ENCODE measurements around the gene PLCD3. TPM values are rescaled to one million over a fixed set of nuclear protein-coding genes. Genes with fewer than 3 reads are reported as not detected.

Gene PLCD3
- polyA plus RNA-seq, 1 donor: 13.7 TPM

DNA sequence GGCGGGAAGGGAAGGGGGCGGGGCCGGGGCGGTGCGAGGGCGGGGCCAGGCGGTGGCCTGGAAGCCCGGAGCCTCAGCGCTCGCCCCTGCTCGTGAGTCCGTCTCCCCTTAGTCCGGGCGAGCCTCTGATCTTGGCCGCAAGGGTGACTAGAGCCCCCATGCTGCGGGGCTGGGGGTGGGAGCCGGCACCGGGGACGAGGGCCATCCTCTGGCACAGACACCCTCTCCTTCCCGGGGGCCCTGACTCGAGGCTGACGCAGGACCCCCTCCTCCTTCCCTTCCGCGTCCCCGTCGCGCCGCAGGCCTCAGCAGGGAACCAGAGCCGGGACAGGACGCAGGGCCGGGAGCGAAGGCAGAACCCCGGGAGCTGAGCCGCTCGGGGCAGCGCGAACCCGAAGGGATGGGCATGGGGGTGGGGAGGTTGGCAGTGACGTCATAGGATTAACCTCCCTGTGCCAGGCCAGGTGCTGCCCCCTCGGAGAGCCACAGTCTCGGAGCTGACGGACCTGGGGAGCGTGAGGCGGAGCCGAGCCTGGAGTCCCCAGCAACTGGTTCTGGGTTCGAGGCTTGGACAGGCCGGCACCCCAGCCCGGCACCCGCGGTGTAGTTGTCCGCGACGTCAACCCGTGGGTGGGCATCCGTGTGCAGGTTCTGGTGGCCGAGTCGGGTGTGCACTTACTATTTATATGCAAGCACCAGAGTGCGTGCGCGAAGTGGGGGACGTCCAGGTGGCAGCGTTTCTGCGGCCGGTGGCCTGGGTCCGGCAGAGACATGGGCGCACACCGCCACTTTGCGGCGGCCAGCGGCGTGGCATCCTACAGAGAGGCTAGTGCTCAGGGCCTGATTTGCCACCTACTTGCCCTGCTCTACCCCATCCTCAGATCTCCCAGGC lies 503 bp upstream of the PLCD3 start:
- Histone ChIP-seq H3K9me3 (ENCODE audit: control insufficient read depth, low read depth, low read length) (peaks cover 8% of the 10 kb centered on the region), H3K36me3 (ENCODE audit: control insufficient read depth, insufficient read depth, low read length) (peaks cover under 1% of the 10 kb centered on the region), H3K4me1 (ENCODE audit: control insufficient read depth, insufficient read depth, low read length) (peaks cover 50% of the 10 kb centered on the region), H3K27ac (ENCODE audit: low read length) (peak overlapping the region; percentile 98), H3K4me3 (ENCODE audit: low read length) (peak overlapping the region; percentile 93), H3K27me3 (ENCODE audit: control insufficient read depth, insufficient read depth, low read length) (no peaks in the 10 kb centered on the region)
- peak; percentile 72 to 80 for DNase-seq
- no CpG with 5 or more reads among the region's 71 CpGs for WGBS (ENCODE audit: insufficient coverage, low lambda C conversion rate)

DNA sequence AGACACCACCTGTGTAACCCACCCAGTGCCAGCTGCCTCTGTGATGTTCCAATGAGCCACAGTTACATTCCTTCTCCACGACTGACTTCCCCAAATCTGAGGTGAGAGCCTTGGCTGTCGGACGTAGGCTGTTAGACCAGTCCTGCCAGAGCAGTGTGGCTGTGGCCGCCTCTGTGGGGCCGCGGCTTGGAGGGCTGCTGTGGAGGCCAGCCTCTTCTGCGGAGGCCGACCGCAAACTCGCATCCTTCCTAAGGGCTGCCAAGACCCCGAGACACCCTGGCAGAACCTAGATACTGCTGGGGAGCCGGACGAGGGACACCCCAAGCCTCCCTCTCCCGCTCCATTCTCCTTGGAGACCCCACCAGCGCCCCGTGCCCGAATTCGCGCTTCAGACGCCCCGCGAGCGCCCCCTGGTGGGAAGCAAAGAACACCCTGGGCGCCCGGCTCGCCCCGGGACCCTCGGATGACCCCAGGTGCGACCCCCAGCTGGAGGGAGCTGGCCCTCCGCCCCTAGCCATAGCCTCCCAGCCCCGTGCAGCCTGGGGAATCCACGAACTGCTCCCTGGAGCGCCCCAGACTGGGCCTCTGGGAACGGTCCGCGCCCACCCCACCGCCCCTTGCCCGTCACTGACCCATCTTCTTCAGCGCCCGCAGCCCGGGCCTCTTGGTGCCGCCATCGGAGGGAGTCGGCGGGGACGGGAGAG lies 547 bp downstream of the PLCD3 start:
- H3K4me1 ChIP-seq (ENCODE audit: control insufficient read depth, insufficient read depth, low read length): peaks cover 59% of the 10 kb centered on the region
- no peak for DNase-seq

DNA sequence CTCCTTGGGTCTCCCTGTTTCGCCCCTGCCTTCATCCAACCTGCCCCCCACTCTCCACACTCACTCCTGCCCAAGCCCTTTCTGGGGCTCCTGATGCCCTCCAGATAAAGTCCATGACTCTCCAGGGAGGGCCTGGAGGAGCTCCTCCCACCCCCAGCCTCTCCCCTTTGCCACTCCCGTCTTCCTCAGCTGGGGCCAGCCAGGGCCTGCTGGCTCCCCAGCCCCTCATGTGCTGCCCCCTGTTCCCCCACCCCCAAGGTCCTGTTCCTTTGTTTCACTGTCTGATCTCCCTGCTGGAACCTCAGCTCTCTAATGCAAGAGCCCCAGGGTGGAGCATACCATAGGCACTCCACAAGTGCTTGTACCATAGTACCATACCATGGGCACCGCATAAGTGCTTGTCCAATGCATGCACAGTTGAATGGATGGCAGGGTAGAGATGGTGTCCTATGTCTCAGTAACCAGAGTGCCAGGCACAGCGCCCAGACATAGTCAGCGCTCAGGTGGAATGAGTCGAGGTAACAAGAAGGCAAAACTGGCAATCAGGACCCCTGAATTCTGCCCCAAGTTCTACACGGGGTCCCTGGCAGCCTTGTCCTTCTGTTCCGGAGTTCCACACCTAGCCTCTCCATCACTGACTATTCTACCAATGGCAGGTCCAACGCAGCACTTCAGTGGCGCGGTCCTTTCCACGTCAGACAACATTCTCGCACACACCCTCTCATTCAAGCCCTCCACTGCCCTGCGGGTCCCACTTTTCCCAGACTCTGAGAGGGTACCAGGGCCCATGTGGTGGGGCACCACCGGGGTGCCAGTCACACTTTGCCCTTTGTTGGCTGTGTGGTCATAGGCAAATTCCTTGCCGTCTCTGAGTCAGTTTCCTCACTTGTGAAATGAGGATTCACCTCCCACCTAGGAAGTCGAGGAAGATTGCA lies 1.4 kb downstream of the PLCD3 start:
- Histone ChIP-seq H3K4me1 (ENCODE audit: control insufficient read depth, insufficient read depth, low read length) (peaks cover 55% of the 10 kb centered on the region), H3K36me3 (ENCODE audit: control insufficient read depth, insufficient read depth, low read length) (no peaks in the 10 kb centered on the region), H3K27ac (ENCODE audit: low read length) (peak overlapping the region; percentile 92), H3K9me3 (ENCODE audit: control insufficient read depth, low read depth, low read length) (peaks cover 8% of the 10 kb centered on the region), H3K4me3 (ENCODE audit: low read length) (peak overlapping the region; percentile 89), H3K27me3 (ENCODE audit: control insufficient read depth, insufficient read depth, low read length) (no peaks in the 10 kb centered on the region)
- DNase-seq: no peak
- WGBS (ENCODE audit: insufficient coverage, low lambda C conversion rate): no CpG with 5 or more reads among the region's 17 CpGs

More for the DNA sequence above, 547 bp downstream of the PLCD3 start:
- Histone ChIP-seq H3K36me3 (ENCODE audit: control insufficient read depth, insufficient read depth, low read length) (no peaks in the 10 kb centered on the region), H3K27ac (ENCODE audit: low read length) (peak overlapping the region; percentile 68), H3K4me3 (ENCODE audit: low read length) (peak overlapping the region; percentile 89), H3K27me3 (ENCODE audit: control insufficient read depth, insufficient read depth, low read length) (no peaks in the 10 kb centered on the region), H3K9me3 (ENCODE audit: control insufficient read depth, low read depth, low read length) (peaks cover 8% of the 10 kb centered on the region)
- WGBS (ENCODE audit: insufficient coverage, low lambda C conversion rate): no CpG with 5 or more reads among the region's 46 CpGs

DNA sequence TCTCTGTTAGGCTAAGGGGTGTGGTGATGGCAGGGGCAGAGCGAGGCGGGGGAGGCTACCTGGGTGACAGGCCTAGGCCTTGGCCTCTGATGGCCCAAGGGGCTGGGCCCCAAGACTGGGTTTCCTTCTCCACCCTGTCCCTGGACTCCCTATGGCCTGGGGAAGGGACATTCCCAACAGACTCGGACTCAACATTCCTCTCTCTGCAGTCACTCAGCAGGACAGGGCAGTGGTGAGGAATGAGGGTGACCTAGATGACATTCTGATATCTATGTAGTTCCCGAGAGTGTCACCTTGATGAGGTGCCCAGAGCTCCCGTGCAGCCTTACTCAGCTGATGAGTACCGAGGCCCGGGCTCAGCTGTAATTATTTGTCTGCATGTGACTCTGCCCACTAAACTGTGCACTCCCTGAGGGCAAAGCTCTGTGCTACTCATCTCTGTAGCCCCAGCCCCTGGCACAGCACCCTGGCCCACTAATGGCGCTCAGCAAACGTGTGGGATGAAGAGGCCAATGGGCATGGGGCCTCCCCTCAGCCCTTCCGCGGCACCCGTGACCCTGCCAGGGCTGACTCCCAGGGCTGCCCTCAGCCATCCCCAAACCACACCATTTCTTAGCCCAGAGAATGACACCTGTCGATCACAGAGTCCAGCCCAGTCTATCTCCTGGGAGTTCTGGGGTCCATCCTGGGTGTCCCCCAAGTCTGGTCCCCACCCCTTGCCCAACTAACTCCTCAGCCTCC lies 2.2 kb downstream of the PLCD3 start:
- no peak overlapping the region for H3K4me3 ChIP-seq (ENCODE audit: low read length)
- H3K27ac ChIP-seq (ENCODE audit: low read length): peak overlapping the region; percentile 92
- no peaks in the 10 kb centered on the region for H3K36me3 ChIP-seq (ENCODE audit: control insufficient read depth, insufficient read depth, low read length)
- peaks cover 55% of the 10 kb centered on the region for H3K4me1 ChIP-seq (ENCODE audit: control insufficient read depth, insufficient read depth, low read length)
- no CpG with 5 or more reads among the region's 13 CpGs for WGBS (ENCODE audit: insufficient coverage, low lambda C conversion rate)
- peaks cover 8% of the 10 kb centered on the region for H3K9me3 ChIP-seq (ENCODE audit: control insufficient read depth, low read depth, low read length)
- DNase-seq: no peak
- no peaks in the 10 kb centered on the region for H3K27me3 ChIP-seq (ENCODE audit: control insufficient read depth, insufficient read depth, low read length)

DNA sequence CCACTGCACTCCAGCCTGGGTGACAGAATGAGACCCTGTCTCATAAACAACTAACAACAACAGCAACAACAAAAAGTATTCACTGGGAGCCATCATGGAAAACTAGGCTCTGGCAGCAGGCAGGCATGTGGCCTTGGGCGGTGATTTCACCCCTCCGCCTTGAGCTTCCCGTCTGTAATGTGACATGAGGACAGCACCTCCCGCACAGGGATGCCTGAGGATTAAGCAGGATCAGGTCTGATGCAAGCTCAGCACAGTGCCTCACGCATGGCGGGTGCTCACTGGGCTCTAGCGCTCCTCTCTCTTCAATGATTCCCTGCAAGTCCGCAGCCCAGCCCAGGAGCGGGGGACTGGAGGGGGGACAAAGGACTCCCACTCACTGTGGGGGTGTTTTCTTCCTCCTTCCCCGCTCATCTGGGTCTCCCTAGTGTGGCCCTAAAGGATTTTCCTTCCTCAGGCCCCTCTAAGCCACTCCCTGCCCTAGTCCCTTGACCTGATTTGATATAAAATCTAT lies 2.8 kb downstream of the PLCD3 start:
- peak overlapping the region; percentile 92 for H3K27ac ChIP-seq (ENCODE audit: low read length)
- no peaks in the 10 kb centered on the region for H3K27me3 ChIP-seq (ENCODE audit: control insufficient read depth, insufficient read depth, low read length)
- peak; percentile 65 to 78 for DNase-seq
- no CpG with 5 or more reads among the region's 10 CpGs for WGBS (ENCODE audit: insufficient coverage, low lambda C conversion rate)
- peaks cover 8% of the 10 kb centered on the region for H3K9me3 ChIP-seq (ENCODE audit: control insufficient read depth, low read depth, low read length)
- H3K4me1 ChIP-seq (ENCODE audit: control insufficient read depth, insufficient read depth, low read length): peaks cover 61% of the 10 kb centered on the region
- no peak overlapping the region for H3K4me3 ChIP-seq (ENCODE audit: low read length)
- no peaks in the 10 kb centered on the region for H3K36me3 ChIP-seq (ENCODE audit: control insufficient read depth, insufficient read depth, low read length)

DNA sequence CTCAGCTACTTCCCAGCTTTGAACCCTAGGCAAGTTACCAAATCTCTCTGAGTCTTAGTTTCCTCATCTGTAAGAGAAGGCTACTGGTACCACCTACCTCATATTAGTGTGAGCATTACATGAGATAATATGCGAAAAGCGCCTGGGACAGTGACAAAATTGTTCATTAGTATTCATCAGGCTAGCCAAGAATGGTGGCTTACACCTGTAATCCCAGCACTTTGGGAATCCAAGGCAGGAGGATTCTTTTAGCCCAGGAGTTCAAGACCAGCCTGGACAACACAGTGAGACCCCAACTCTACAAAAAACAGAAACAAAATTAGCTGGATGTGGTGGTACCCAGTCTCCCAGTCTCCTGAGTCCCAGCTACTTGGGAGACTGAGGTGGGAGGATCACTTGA lies 3.3 kb downstream of the PLCD3 start:
- no peak for DNase-seq
- no CpG with 5 or more reads among the region's 2 CpGs for whole genome bisulfite sequencing (ENCODE audit: insufficient coverage, low lambda C conversion rate)
- H3K27ac ChIP-seq (ENCODE audit: low read length): peak overlapping the region; percentile 92
- H3K9me3 ChIP-seq (ENCODE audit: control insufficient read depth, low read depth, low read length): peaks cover 8% of the 10 kb centered on the region
- H3K36me3 ChIP-seq (ENCODE audit: control insufficient read depth, insufficient read depth, low read length): no peaks in the 10 kb centered on the region
- no peaks in the 10 kb centered on the region for H3K27me3 ChIP-seq (ENCODE audit: control insufficient read depth, insufficient read depth, low read length)
- H3K4me3 ChIP-seq (ENCODE audit: low read length): no peak overlapping the region
- H3K4me1 ChIP-seq (ENCODE audit: control insufficient read depth, insufficient read depth, low read length): peaks cover 66% of the 10 kb centered on the region

DNA sequence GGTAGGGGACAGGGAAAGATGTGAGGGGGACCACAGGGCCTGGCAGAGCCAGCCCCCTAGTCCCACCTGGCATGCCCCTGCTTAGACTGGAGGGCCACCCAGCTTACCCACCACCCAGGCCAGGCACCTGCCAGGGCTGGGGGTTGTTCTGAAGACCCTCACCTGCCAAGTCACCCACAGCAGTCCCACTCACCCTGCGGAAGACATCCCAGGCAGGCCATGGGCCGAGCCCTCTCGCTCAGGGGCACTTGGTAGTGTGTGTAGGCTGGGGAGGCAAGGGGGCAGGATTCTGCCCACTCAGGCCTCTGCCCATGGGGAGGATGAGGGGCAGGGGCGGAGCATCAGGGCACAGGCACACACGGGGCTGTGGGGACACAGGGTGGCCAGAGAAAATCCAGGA lies 4.0 kb downstream of the PLCD3 start:
- Histone ChIP-seq H3K36me3 (ENCODE audit: control insufficient read depth, insufficient read depth, low read length) (no peaks in the 10 kb centered on the region), H3K27ac (ENCODE audit: low read length) (peak overlapping the region; percentile 92), H3K27me3 (ENCODE audit: control insufficient read depth, insufficient read depth, low read length) (no peaks in the 10 kb centered on the region), H3K9me3 (ENCODE audit: control insufficient read depth, low read depth, low read length) (peaks cover 8% of the 10 kb centered on the region), H3K4me3 (ENCODE audit: low read length) (no peak overlapping the region), H3K4me1 (ENCODE audit: control insufficient read depth, insufficient read depth, low read length) (peaks cover 72% of the 10 kb centered on the region)
- DNase-seq: no peak
- WGBS (ENCODE audit: insufficient coverage, low lambda C conversion rate): no CpG with 5 or more reads among the region's 5 CpGs

DNA sequence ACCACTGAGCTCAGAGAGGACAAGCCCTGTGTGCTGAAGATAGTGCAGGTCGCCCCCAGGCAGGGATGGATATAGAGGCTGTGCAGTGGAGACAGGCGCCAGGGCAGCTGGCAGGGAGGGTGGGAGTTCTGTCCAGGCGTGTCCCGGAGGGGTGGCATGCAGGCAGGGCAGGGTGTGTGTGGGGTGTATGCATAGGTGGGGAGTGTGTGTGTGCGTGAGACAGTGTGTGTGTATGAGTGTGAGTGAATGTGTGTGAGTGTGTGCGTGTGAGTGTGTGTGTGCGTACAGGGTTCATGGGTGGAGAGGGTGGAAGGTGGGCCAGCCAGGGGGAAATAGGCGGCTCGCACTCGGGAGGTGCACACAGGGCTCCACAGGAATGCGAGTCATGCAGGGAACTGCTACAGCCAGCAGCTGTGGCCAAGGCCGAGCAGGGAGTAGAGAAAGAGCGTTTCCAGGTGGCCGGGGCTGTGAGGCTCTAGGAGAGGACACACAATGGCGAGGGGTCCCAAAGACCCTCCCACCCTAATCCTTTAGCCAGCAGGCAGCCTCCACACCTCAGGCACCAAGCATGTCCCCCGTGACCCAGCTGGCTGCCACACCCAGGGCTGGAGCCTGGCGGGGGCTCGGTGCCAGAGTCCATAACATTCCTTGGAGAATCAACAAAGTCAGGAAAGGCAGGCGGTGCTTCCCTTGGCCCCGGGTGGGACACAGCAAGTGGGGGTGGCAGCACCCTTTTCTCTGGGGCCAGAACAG lies 4.6 kb downstream of the PLCD3 start:
- no peaks in the 10 kb centered on the region for H3K36me3 ChIP-seq (ENCODE audit: control insufficient read depth, insufficient read depth, low read length)

DNA sequence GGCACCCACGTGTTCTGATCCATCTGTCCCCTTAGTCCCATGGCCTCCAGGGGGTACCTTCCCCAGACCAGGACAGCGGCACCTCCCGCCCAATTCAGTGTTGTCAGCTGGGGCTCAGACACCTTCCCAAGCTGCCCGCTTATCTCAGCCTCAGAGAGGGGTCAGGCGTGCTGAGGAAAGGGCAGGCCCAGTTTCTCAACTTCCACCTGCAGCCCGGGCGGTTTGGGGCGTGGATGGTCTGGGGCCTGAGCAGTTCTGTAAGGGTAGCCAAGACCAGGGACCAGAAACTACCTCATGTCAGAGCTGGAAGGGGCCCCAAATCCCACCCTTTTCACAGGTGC lies 5.1 kb downstream of the PLCD3 start:
- Histone ChIP-seq H3K4me3 (ENCODE audit: low read length) (no peak overlapping the region), H3K9me3 (ENCODE audit: control insufficient read depth, low read depth, low read length) (no peaks in the 10 kb centered on the region), H3K27me3 (ENCODE audit: control insufficient read depth, insufficient read depth, low read length) (no peaks in the 10 kb centered on the region), H3K27ac (ENCODE audit: low read length) (peak overlapping the region; percentile 92), H3K36me3 (ENCODE audit: control insufficient read depth, insufficient read depth, low read length) (no peaks in the 10 kb centered on the region), H3K4me1 (ENCODE audit: control insufficient read depth, insufficient read depth, low read length) (peaks cover 84% of the 10 kb centered on the region)
- WGBS (ENCODE audit: insufficient coverage, low lambda C conversion rate): no CpG with 5 or more reads among the region's 8 CpGs
- peak; percentile 48 to 77 for DNase-seq

More for the DNA sequence above, 4.6 kb downstream of the PLCD3 start:
- no peaks in the 10 kb centered on the region for H3K27me3 ChIP-seq (ENCODE audit: control insufficient read depth, insufficient read depth, low read length)
- peaks cover 78% of the 10 kb centered on the region for H3K4me1 ChIP-seq (ENCODE audit: control insufficient read depth, insufficient read depth, low read length)
- H3K27ac ChIP-seq (ENCODE audit: low read length): peak overlapping the region; percentile 92
- no peak overlapping the region for H3K4me3 ChIP-seq (ENCODE audit: low read length)
- peak; percentile 93 to 96 for DNase-seq
- WGBS (ENCODE audit: insufficient coverage, low lambda C conversion rate): no CpG with 5 or more reads among the region's 20 CpGs
- H3K9me3 ChIP-seq (ENCODE audit: control insufficient read depth, low read depth, low read length): peaks cover 2% of the 10 kb centered on the region
